HEK293T (cell line): ENCODE data around the gene GORASP2.

Experiments used
- ARNT ChIP-seq: fragments of 450-650 bp; IDR thresholded peaks from 2 replicates; pipeline ENCODE4 v1.6.1; 2017; ENCODE audit warnings: mild to moderate bottlenecking
- BHLHE40 ChIP-seq: fragments of 450-650 bp; IDR thresholded peaks from 2 replicates; pipeline ENCODE4 v1.6.1; 2016; ENCODE audit warnings: mild to moderate bottlenecking, moderate library complexity, borderline replicate concordance
- ELF4 ChIP-seq: fragments of 450-650 bp; IDR thresholded peaks from 2 replicates; pipeline ENCODE4 v1.6.1; 2017; ENCODE audit warnings: antibody characterized with exemption
- FOXA1 ChIP-seq: fragments of 450-650 bp; IDR thresholded peaks from 2 replicates; pipeline ENCODE4 v1.6.1; 2016; ENCODE audit warnings: mild to moderate bottlenecking
- FOXK2 ChIP-seq: fragments of 450-650 bp; IDR thresholded peaks from 2 replicates; pipeline ENCODE4 v1.6.1; 2016; ENCODE audit warnings: mild to moderate bottlenecking
- FOXM1 ChIP-seq: fragments of 450-650 bp; IDR thresholded peaks from 2 replicates; pipeline ENCODE4 v1.6.1; 2017; ENCODE audit warnings: mild to moderate bottlenecking, borderline replicate concordance
- HDGF ChIP-seq: fragments of 450-650 bp; IDR thresholded peaks from 2 replicates; pipeline ENCODE4 v1.6.1; 2017; ENCODE audit warnings: antibody characterized with exemption, borderline replicate concordance
- L3MBTL2 ChIP-seq: fragments of 450-650 bp; conservative IDR thresholded peaks from 2 replicates; pipeline ENCODE4 v1.6.1; 2016; ENCODE audit warnings: mild to moderate bottlenecking
- LEF1 ChIP-seq: fragments of 450-650 bp; IDR thresholded peaks from 2 replicates; pipeline ENCODE4 v1.6.1; 2017; ENCODE audit warnings: mild to moderate bottlenecking, borderline replicate concordance
- SUZ12 ChIP-seq: fragments of 450-650 bp; IDR thresholded peaks from 2 replicates; pipeline ENCODE4 v1.6.1; 2016; ENCODE audit warnings: mild to moderate bottlenecking
- TARDBP ChIP-seq: fragments of 450-650 bp; IDR thresholded peaks from 2 replicates; pipeline ENCODE4 v1.6.1; 2016
- ZNF384 ChIP-seq: fragments of 450-650 bp; IDR thresholded peaks from 2 replicates; pipeline ENCODE4 v1.6.1; 2016

- TF ChIP-seq ZNF384 (no peak), LEF1 (no peak), L3MBTL2 (no peak), ELF4 (no peak), ARNT (no peak), HDGF (no peak), BHLHE40 (no peak), SUZ12 (no peak), FOXA1 (no peak), FOXK2 (no peak), FOXM1 (no peak), TARDBP (no peak)
Observed at GRCh38 chr2:170943596-170943995, 14.5 kb downstream of the GORASP2 start.
